GM19395 (cell line): ENCODE results near the gene RNF224.

Experiments used
- ATAC-seq: cut with Tn5 transposase; IDR thresholded peaks from one replicate; pipeline ENCODE4 v1.9.1; 2021; ENCODE audit warnings: mild to moderate bottlenecking, moderate library complexity; ENCODE audit not compliant: unreplicated experiment

RNF224 gene

GRCh38 chr9:137191691-137192447, 35.4 kb upstream of the RNF224 start:
- no peak for ATAC-seq

GRCh38 chr9:137192448-137192780, 34.9 kb upstream of the RNF224 start:
- no peak for ATAC-seq

GRCh38 chr9:137192859-137193258, 34.4 kb upstream of the RNF224 start:
- ATAC-seq = no peak

- no peak for ATAC-seq
Observed at GRCh38 chr9:137193771-137194170, 33.5 kb upstream of the RNF224 start.

- no peak for ATAC-seq
Observed at GRCh38 chr9:137194388-137194787, 32.9 kb upstream of the RNF224 start.

GRCh38 chr9:137194909-137195308, 32.4 kb upstream of the RNF224 start:
- ATAC-seq = no peak

- ATAC-seq = no peak
Observed at GRCh38 chr9:137195525-137196220, 31.6 kb upstream of the RNF224 start.

- ATAC-seq = no peak
Observed at GRCh38 chr9:137198051-137198901, 29.0 kb upstream of the RNF224 start.

- ATAC-seq = no peak
Observed at GRCh38 chr9:137198902-137199283, 28.4 kb upstream of the RNF224 start.

GRCh38 chr9:137199411-137200121, 27.7 kb upstream of the RNF224 start:
- no peak for ATAC-seq

- peak; percentile 87 for ATAC-seq
Observed at GRCh38 chr9:137200311-137201204, 26.7 kb upstream of the RNF224 start, which contains the start of gene TPRN. Gene TPRN, minus strand, starts transcription at chr9:137200741. Its CDS starts 30 bp downstream, at chr9:137200711.

GRCh38 chr9:137201205-137201868, 26.0 kb upstream of the RNF224 start:
- no peak for ATAC-seq

GRCh38 chr9:137202966-137203365, 24.3 kb upstream of the RNF224 start:
- no peak for ATAC-seq

- ATAC-seq = no peak
Observed at GRCh38 chr9:137204731-137205125, 22.6 kb upstream of the RNF224 start.

- ATAC-seq = peak; percentile 52
Observed at GRCh38 chr9:137205126-137206069, 21.9 kb upstream of the RNF224 start, which contains the start of the genes NDOR1 and TMEM203. Gene NDOR1, plus strand, starts transcription at chr9:137205700. Its CDS starts 78 bp downstream, at chr9:137205778. Gene TMEM203, minus strand, starts transcription at chr9:137205648. Its CDS starts 234 bp downstream, at chr9:137205414.

GRCh38 chr9:137206602-137207001, 20.7 kb upstream of the RNF224 start:
- ATAC-seq = no peak

GRCh38 chr9:137211532-137211931, 15.8 kb upstream of the RNF224 start:
- ATAC-seq = no peak

GRCh38 chr9:137212520-137212919, 14.8 kb upstream of the RNF224 start:
- ATAC-seq = no peak
